D721Med (cell line): ENCODE measurements around the gene CLK3.

Experiments
- DNase-seq: peaks from one replicate; pipeline ENCODE4 v3.0.0; 2011; ENCODE audit warnings: low spot score; ENCODE audit not compliant: insufficient read length
- FAIRE-seq: peaks from 2 replicates; lab custom pipeline; 2011; peaks lifted over from hg19 to GRCh38; lab: Jason Lieb, UNC
- TF ChIP-seq, protein P1 (sequence below): IDR thresholded peaks from 2 replicates; pipeline ENCODE4 v1.5.1; 2012; ENCODE audit warnings: mild to moderate bottlenecking, control low read depth; ENCODE audit not compliant: insufficient read depth; ENCODE audit errors: missing control alignments

The CLK3 gene

DNA sequence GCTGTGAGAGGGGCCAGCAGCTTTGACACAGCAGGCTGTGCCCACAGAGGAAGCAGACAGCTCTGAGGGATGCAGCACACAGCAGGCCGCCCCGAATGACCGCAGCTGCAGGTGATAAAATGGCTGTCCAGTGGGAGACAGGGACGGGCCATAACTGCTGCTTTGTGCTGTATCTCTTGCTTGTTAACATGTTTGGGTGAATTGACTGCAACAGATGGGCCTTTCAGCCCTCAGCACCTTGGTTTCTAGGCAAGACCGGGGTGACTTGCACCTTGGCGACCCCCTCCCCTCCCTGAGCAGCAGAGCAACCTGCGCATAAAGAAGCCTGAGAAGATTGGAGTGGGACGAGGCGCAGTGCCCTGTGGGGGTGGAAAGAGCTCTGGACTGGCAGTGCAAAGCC is 36.6 kb upstream of the CLK3 start:
- no peak for FAIRE-seq
- DNase-seq: no peak
- TF ChIP-seq, protein P1, sequence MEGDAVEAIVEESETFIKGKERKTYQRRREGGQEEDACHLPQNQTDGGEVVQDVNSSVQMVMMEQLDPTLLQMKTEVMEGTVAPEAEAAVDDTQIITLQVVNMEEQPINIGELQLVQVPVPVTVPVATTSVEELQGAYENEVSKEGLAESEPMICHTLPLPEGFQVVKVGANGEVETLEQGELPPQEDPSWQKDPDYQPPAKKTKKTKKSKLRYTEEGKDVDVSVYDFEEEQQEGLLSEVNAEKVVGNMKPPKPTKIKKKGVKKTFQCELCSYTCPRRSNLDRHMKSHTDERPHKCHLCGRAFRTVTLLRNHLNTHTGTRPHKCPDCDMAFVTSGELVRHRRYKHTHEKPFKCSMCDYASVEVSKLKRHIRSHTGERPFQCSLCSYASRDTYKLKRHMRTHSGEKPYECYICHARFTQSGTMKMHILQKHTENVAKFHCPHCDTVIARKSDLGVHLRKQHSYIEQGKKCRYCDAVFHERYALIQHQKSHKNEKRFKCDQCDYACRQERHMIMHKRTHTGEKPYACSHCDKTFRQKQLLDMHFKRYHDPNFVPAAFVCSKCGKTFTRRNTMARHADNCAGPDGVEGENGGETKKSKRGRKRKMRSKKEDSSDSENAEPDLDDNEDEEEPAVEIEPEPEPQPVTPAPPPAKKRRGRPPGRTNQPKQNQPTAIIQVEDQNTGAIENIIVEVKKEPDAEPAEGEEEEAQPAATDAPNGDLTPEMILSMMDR: no peak

DNA sequence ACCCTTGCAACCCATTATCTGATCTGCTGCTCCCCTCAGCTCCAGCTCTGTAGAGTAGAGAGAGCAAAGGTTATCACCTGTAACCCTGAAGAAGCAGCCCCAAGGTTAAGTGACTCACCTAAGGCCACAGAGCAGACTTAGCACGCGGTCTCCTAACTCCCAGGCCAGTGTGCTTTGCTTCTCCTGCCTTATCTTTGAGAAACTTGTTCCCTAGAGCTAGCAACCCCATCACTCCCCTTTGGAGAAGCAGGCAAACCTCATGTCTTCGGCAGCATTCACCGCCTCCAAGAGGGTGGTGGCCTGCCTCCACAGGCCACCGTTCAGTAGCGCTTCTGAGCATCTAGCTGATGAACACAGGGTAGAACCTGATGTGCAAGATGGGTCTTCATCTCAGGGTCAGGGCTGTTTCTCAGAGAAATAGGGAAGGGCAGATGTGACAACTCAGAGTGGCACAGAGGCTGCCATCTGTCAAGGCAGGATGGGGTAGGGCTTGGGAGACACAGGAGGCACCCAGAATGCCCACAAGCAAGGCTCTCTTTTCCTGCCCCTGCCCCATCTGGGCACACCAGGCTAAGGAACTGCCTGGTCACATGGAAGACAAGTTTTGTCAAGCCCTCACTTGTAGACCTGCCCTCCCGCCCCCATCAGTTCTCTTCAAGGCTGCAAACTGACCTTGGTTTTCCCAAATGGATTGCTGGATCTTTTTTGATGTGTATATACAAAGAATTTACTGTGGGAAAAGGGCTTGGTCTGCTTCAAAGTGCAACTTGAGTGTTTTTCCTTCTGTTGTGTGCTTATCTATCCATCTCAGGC is 34.9 kb upstream of the CLK3 start:
- TF ChIP-seq, protein P1: no peak
- DNase-seq (no peak), FAIRE-seq (no peak)

GRCh38 chr15:74584204-74584603 is 31.4 kb upstream of the CLK3 start:
- TF ChIP-seq, protein P1: no peak
- no peak for FAIRE-seq
- no peak for DNase-seq

DNA sequence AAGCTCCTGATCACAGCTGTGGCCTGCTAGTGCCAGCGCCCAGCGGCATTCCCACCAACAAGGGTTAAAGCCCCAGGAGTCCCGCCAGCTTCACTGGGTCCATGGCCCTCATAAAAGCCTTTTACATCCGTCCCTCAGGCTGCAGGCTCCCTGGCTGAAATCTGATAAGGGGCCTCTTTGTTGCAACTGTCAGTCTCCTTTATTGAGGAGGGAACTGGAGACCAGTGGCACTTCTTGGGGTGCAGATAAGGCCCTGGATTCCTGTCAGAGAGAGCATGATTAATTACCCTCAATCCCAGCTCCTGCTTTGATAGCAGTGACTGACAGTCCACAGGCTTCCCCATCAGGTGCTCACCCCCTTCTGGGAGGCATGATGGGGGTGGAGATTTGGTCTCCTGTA is 30.9 kb upstream of the CLK3 start:
- FAIRE-seq (no peak), DNase-seq (no peak)
- TF ChIP-seq, protein P1: no peak

DNA sequence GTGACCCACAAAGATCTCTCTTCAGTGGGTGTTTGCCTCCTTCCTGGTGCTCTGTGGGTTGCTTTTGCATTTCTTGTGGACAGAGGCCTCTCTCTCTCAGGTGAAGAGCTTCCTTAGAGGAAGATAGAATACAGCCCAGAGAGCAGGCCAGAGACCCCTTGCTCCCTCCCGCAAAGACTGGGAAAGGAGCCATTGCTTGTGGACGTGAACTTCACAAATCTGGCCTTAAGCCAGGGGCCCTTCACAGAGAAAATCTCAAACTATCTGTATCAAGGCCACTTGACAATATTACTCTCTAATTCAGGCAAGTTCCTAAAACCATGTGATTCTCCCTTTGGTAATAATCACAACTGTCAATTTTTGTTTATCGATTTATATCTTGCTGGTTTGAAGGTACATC is 30.4 kb upstream of the CLK3 start:
- TF ChIP-seq, protein P1: no peak
- DNase-seq (no peak), FAIRE-seq (no peak)

- TF ChIP-seq, protein P1: no peak
- FAIRE-seq: no peak
- DNase-seq: no peak
Measured at GRCh38 chr15:74585857-74586256, 29.8 kb upstream of the CLK3 start.

GRCh38 chr15:74589826-74590225 is 25.8 kb upstream of the CLK3 start:
- DNase-seq (no peak), FAIRE-seq (no peak)
- TF ChIP-seq, protein P1: no peak
